Activated CD8-positive, alpha-beta memory T cell treated with anti-CD3 and anti-CD28 coated beads for 4 hours (primary cell): ENCODE results near the gene WBP2NL.

Experiments used
- DNase-seq, 2 donors: peaks; one replicate each; pipeline ENCODE4 v3.0.0-alpha.2; 2020; ENCODE audit warnings: low read depth in 2 of 2

WBP2NL gene

GRCh38 chr22:42072606-42073330 is 74.2 kb downstream of the WBP2NL start:
- DNase-seq: no peak

DNA sequence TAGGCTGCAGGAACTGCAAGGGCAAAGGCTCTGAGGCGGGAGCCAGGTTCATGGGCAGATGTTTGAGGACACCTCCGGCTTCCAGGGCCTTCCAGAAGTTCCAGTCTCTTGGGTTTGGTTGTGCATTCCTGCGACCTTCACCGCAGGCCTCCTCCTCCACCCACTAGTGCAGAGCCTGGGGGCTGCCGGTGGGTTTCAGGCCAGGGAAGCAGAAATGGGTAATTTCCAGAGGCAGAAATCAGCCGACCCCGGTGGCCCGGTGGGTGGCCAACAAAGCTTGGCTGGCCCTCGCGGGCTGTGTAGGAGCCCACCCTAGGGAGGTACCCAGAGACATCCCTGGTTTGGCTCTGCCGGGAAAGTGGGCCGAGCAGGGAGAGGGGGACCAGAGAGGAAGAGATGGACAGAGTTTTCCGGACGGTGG is 75.0 kb downstream of the WBP2NL start:
- no peak for DNase-seq

- no peak for DNase-seq
These were observed 75.7 kb downstream of the WBP2NL start, which contains the start of gene PHETA2 for GRCh38 chr22:42074132-42074811. TSS of gene PHETA2 (plus strand) at chr22:42074248. CDS start at chr22:42077294, 3,046 bp downstream.

- no peak for DNase-seq
These were observed 76.5 kb downstream of the WBP2NL start for GRCh38 chr22:42074846-42075676.

GRCh38 chr22:42076764-42077485 is 78.3 kb downstream of the WBP2NL start:
- DNase-seq: no peak

- DNase-seq: no peak
These were observed 79.0 kb downstream of the WBP2NL start for GRCh38 chr22:42077486-42078125.
